ENCODE measurements around the gene PAH.

GRCh38 chr12:102933168-102933567 is 16.1 kb upstream of the PAH start:
- TF ChIP-seq CTCF (IDR thresholded peaks at IDR 0.05) (no peak), POLR2A (IDR thresholded peaks at IDR 0.05) (no peak)

All from thyroid gland (tissue), 4 donors.